PFSK-1 (cell line): ENCODE data around the gene FAXDC2.

Experiments used
- POLR2AphosphoS5 ChIP-seq: IDR thresholded peaks from 2 replicates; pipeline ENCODE4 v1.6.1; 2012; ENCODE audit warnings: low read depth, mild to moderate bottlenecking, control low read depth, low read length, moderate library complexity
- TF ChIP-seq, protein P1 (sequence below), 2 experiments: IDR thresholded peaks; 2 replicates each; pipeline versions ENCODE4 v1.6.1 to v1.8.0; 2011 to 2012; ENCODE audit warnings: low read depth in 2 of 2, low read length in 2 of 2, control low read depth in 1 of 2, inconsistent platforms in 1 of 2, mild to moderate bottlenecking in 1 of 2, moderate library complexity in 1 of 2; ENCODE audit not compliant: insufficient read depth in 1 of 2

DNA sequence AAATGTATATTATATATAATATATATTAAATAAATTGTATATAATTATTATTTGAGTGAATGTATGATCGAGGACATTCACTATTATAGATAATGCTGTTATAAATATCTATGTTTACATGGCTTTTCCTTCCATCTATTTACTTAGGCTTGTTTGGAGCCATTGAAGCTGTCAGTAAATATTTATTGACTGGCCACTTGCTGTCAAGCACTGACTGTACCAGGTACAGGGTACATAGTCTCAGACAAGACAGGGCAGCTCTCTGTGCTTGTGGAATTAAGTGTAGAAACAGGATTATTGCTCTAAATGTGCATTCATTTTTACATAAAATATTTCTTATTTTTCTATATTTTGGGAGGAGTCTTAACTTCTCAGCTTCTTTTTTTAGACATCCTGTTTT is 16.4 kb downstream of the FAXDC2 start:
- TF ChIP-seq, protein P1, sequence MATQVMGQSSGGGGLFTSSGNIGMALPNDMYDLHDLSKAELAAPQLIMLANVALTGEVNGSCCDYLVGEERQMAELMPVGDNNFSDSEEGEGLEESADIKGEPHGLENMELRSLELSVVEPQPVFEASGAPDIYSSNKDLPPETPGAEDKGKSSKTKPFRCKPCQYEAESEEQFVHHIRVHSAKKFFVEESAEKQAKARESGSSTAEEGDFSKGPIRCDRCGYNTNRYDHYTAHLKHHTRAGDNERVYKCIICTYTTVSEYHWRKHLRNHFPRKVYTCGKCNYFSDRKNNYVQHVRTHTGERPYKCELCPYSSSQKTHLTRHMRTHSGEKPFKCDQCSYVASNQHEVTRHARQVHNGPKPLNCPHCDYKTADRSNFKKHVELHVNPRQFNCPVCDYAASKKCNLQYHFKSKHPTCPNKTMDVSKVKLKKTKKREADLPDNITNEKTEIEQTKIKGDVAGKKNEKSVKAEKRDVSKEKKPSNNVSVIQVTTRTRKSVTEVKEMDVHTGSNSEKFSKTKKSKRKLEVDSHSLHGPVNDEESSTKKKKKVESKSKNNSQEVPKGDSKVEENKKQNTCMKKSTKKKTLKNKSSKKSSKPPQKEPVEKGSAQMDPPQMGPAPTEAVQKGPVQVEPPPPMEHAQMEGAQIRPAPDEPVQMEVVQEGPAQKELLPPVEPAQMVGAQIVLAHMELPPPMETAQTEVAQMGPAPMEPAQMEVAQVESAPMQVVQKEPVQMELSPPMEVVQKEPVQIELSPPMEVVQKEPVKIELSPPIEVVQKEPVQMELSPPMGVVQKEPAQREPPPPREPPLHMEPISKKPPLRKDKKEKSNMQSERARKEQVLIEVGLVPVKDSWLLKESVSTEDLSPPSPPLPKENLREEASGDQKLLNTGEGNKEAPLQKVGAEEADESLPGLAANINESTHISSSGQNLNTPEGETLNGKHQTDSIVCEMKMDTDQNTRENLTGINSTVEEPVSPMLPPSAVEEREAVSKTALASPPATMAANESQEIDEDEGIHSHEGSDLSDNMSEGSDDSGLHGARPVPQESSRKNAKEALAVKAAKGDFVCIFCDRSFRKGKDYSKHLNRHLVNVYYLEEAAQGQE (IDR thresholded peaks at IDR 0.05; ENCODE audit: insufficient read depth in 1 of 2, low read depth in 2 of 2, low read length in 2 of 2), result no peak
- TF ChIP-seq POLR2AphosphoS5, result no peak
